ENCODE measurements around the gene FUT6. TPM values are rescaled to one million over a fixed set of nuclear protein-coding genes. Genes with fewer than 3 reads are reported as not detected.

FUT6 gene
- total RNA-seq, 1 experiment from 2014 or later = not detected

DNA sequence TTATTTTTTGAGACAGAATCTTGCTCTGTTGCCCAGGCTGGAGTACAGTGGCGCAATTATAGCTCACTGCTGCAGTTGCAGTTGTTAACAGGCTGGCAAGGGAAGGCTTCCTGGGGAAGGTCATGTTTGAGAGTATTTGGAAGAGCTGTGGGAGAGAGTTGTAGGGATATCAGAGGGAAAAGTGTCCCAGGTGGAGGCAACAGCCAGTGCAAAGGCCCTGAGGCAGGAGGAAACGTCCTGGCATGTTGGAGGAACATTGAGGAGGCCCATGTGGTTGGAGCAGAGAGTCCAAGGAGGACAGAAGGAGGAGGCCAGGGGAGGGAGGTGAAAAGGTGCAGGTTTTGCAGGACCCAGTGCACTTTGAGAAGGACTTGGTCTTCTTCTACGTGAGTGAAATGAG lies 46.3 kb downstream of the FUT6 start:
- no TSS peak for BruUV-seq (replicated peaks)
- Histone ChIP-seq H3K9me3 (ENCODE audit: low read depth, low read length, poor library complexity, severe bottlenecking) (no peaks in the 10 kb centered on the region), H3K27me3 (replicated peaks; ENCODE audit: insufficient read depth, low read depth, low read length, poor library complexity) (no peaks in the 10 kb centered on the region), H3K27ac (ENCODE audit: low read depth, low read length, poor library complexity, severe bottlenecking) (no peak overlapping the region), H3K4me3 (ENCODE audit: low read depth, low read length, poor library complexity, severe bottlenecking) (no peak overlapping the region), H3K4me1 (ENCODE audit: insufficient read depth, low read length, poor library complexity, severe bottlenecking) (peaks cover 7% of the 10 kb centered on the region), H3K36me3 (ENCODE audit: insufficient read depth, low read length, poor library complexity, severe bottlenecking) (peaks cover 20% of the 10 kb centered on the region)
- intact Hi-C loops (cut with micrococcal nuclease; ENCODE audit: unreplicated experiment) = no loop called here
- TF ChIP-seq, protein P1, sequence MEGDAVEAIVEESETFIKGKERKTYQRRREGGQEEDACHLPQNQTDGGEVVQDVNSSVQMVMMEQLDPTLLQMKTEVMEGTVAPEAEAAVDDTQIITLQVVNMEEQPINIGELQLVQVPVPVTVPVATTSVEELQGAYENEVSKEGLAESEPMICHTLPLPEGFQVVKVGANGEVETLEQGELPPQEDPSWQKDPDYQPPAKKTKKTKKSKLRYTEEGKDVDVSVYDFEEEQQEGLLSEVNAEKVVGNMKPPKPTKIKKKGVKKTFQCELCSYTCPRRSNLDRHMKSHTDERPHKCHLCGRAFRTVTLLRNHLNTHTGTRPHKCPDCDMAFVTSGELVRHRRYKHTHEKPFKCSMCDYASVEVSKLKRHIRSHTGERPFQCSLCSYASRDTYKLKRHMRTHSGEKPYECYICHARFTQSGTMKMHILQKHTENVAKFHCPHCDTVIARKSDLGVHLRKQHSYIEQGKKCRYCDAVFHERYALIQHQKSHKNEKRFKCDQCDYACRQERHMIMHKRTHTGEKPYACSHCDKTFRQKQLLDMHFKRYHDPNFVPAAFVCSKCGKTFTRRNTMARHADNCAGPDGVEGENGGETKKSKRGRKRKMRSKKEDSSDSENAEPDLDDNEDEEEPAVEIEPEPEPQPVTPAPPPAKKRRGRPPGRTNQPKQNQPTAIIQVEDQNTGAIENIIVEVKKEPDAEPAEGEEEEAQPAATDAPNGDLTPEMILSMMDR (conservative IDR thresholded peaks at IDR 0.05; ENCODE audit: low read depth, low read length) = no peak
- no peak for TF ChIP-seq EZH2 (IDR thresholded peaks at IDR 0.05; ENCODE audit: borderline replicate concordance, low read depth, low read length, poor library complexity, severe bottlenecking)
- CTCF ChIA-PET = interaction anchor here (0.6 to 1.1 kb wide), 5 partner anchors 11 to 373 kb away, joined by 3 to 19 read pairs (median 3); no protein-coding TSS in a partner anchor
- DNase-seq (ENCODE audit: low spot score) = no peak
- POLR2A ChIA-PET (ENCODE audit: low non-redundant PET) = interaction anchor here (0.5 kb wide), 1 partner anchor 61 kb away, joined by 4 read pairs; no protein-coding TSS in a partner anchor

DNA sequence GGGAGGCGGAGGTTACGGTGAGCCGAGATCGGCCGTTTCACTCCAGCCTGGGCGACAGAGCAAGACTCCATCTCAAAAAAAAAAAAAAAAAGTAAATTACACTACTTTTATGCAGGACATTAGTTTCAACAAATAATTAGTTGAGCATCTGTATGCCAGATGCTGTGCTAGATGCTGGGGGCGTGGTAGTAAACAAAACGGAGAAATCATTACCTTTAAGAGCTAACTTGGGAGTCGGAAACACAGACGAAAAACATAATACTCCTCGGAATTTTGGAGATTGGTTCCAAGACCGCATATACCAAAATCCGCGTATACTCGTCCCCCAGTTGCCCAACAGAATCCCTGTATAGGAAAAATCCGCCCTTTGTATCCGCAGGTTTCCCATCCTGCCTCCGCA lies 47.3 kb downstream of the FUT6 start:
- no peak overlapping the region for H3K4me3 ChIP-seq (ENCODE audit: low read depth, low read length, poor library complexity, severe bottlenecking)
- POLR2A ChIA-PET (ENCODE audit: low non-redundant PET) = interaction anchor here (0.7 kb wide), 1 partner anchor 180 kb away, joined by 10 read pairs; no protein-coding TSS in a partner anchor
- H3K27ac ChIP-seq (ENCODE audit: low read depth, low read length, poor library complexity, severe bottlenecking) = no peak overlapping the region
- peaks cover 7% of the 10 kb centered on the region for H3K4me1 ChIP-seq (ENCODE audit: insufficient read depth, low read length, poor library complexity, severe bottlenecking)
- intact Hi-C loops (cut with micrococcal nuclease; ENCODE audit: unreplicated experiment) = no loop called here
- no peak for DNase-seq (ENCODE audit: low spot score)
- CTCF ChIA-PET = no interaction called here
- peaks cover 30% of the 10 kb centered on the region for H3K36me3 ChIP-seq (ENCODE audit: insufficient read depth, low read length, poor library complexity, severe bottlenecking)
- no peaks in the 10 kb centered on the region for H3K9me3 ChIP-seq (ENCODE audit: low read depth, low read length, poor library complexity, severe bottlenecking)
- BruUV-seq (replicated peaks) = no TSS peak
- TF ChIP-seq EZH2 (IDR thresholded peaks at IDR 0.05; ENCODE audit: borderline replicate concordance, low read depth, low read length, poor library complexity, severe bottlenecking) = no peak
- TF ChIP-seq, protein P1 (conservative IDR thresholded peaks at IDR 0.05; ENCODE audit: low read depth, low read length) = no peak
- H3K27me3 ChIP-seq (replicated peaks; ENCODE audit: insufficient read depth, low read depth, low read length, poor library complexity) = no peaks in the 10 kb centered on the region

GRCh38 chr19:5790559-5791520 lies 48.7 kb downstream of the FUT6 start, which contains the start of gene DUS3L:
Gene DUS3L, minus strand, starts transcription at chr19:5791163. Its CDS starts 22 bp downstream, at chr19:5791141.
- BruUV-seq (replicated peaks) = TSS peak; percentile 85
- ChIA-PET CTCF (interaction anchor here (0.6 to 1.3 kb wide), 2 partner anchors 11 to 13 kb away, joined by 5 read pairs; no protein-coding TSS in a partner anchor), POLR2A (ENCODE audit: low non-redundant PET) (no interaction called here)
- H3K27ac ChIP-seq (ENCODE audit: low read depth, low read length, poor library complexity, severe bottlenecking) = peak within 1 kb of the TSS; percentile 98
- H3K9me3 ChIP-seq (ENCODE audit: low read depth, low read length, poor library complexity, severe bottlenecking) = no peaks in the 10 kb centered on the region
- TF ChIP-seq, protein P1 (conservative IDR thresholded peaks at IDR 0.05; ENCODE audit: low read depth, low read length) = no peak
- TF ChIP-seq EZH2 (IDR thresholded peaks at IDR 0.05; ENCODE audit: borderline replicate concordance, low read depth, low read length, poor library complexity, severe bottlenecking) = no peak
- intact Hi-C loops (cut with micrococcal nuclease; ENCODE audit: unreplicated experiment) = no loop called here
- H3K4me3 ChIP-seq (ENCODE audit: low read depth, low read length, poor library complexity, severe bottlenecking) = peak within 1 kb of the TSS; percentile 72
- DNase-seq (ENCODE audit: low spot score) = peak; percentile 99
- H3K4me1 ChIP-seq (ENCODE audit: insufficient read depth, low read length, poor library complexity, severe bottlenecking) = peaks cover 7% of the 10 kb centered on the region
- H3K27me3 ChIP-seq (replicated peaks; ENCODE audit: insufficient read depth, low read depth, low read length, poor library complexity) = no peaks in the 10 kb centered on the region
- H3K36me3 ChIP-seq (ENCODE audit: insufficient read depth, low read length, poor library complexity, severe bottlenecking) = peaks cover 41% of the 10 kb centered on the region

All from A673 (cell line).